ENCODE results near the gene EYA2. TPM values are rescaled to one million over a fixed set of nuclear protein-coding genes. Genes with fewer than 3 reads are reported as not detected.

The EYA2 gene
- total and polyA plus RNA-seq, 2 donors (not counting 3 experiments of a cell fraction or from before 2014, with no cell fraction given), result not detected

DNA sequence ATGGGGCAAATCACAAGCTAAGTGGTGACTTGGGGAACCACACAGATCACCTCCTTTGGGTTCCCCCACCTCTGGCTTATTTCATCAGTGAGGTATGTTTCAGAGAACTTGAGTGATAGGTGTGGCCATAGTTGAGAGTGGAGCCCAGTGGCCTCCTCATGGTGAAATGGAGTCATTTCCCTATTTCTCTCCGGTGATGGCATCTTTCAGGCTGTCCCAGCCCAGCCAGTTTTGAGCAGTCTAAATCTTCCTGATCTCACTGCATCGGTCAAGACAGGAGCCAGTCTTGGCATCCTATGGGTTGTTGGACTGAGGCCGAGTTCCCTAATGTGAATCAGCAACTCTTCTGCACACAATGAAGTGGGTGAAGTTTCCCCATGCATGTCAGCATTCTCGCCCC, 132.4 kb downstream of the EYA2 start:
- FAIRE-seq (no peak), DNase-seq (ENCODE audit: low read depth, low spot score) (no peak)
- Histone ChIP-seq H3K4me2 (ENCODE audit: insufficient read depth, low read length) (no peak overlapping the region), H3K27ac (ENCODE audit: insufficient read depth, low read depth, low read length) (no peak overlapping the region), H2AFZ (ENCODE audit: low read depth, low read length) (no peak overlapping the region), H3K9me1 (replicated peaks; ENCODE audit: control insufficient read depth, extremely low read depth, insufficient read depth, low read length) (no peaks in the 10 kb centered on the region), H3K79me2 (ENCODE audit: control insufficient read depth, insufficient read depth, low read length) (no peaks in the 10 kb centered on the region), H3K4me3 (replicated peaks in 1 of 3; ENCODE audit: insufficient read depth in 1 of 3, low read depth in 1 of 3, low read length in 3 of 3) (no peak overlapping the region), H3K9me3 (replicated peaks; ENCODE audit: control insufficient read depth, insufficient read depth, low read length) (no peaks in the 10 kb centered on the region), H3K27me3 (ENCODE audit: control insufficient read depth in 2 of 2, insufficient read depth in 2 of 2, low read length in 2 of 2) (no peaks in the 10 kb centered on the region), H3K4me1 (ENCODE audit: control insufficient read depth, extremely low read depth, insufficient read depth, low read length) (no peaks in the 10 kb centered on the region), H4K20me1 (replicated peaks; ENCODE audit: control insufficient read depth, extremely low read depth, insufficient read depth, low read length) (no peaks in the 10 kb centered on the region), H3K36me3 (ENCODE audit: control insufficient read depth in 2 of 2, extremely low read depth in 1 of 2, insufficient read depth in 2 of 2, low read length in 2 of 2) (no peaks in the 10 kb centered on the region), H3K9ac (replicated peaks; ENCODE audit: extremely low read depth, insufficient read depth, low read length) (no peak overlapping the region)
- BruUV-seq (replicated peaks), result no TSS peak
- intact Hi-C loops (cut with micrococcal nuclease), result no loop called here
- ChIA-PET POLR2A (no interaction called here), CTCF (no interaction called here)
- dilution Hi-C loops (cut with MboI; ENCODE audit: extremely low pct_ligation_motif_present, low sequenced_read_pairs), result no loop called here
- TF ChIP-seq JUN (IDR thresholded peaks at IDR 0.05; ENCODE audit: borderline replicate concordance, insufficient read depth, insufficient read length, low read depth) (no peak), FOS (IDR thresholded peaks at IDR 0.05; ENCODE audit: borderline replicate concordance, insufficient read depth, low read length) (no peak), GATA2 (IDR thresholded peaks at IDR 0.05; ENCODE audit: insufficient read depth, insufficient read length, low read depth, low read length) (no peak), POLR2A (IDR thresholded peaks at IDR 0.05; ENCODE audit: low read depth, low read length) (no peak), CTCF (IDR thresholded peaks at IDR 0.05; ENCODE audit: extremely low read depth in 1 of 2, insufficient read depth in 1 of 2, low read depth in 1 of 2, low read length in 2 of 2) (no peak), MYC (IDR thresholded peaks at IDR 0.05; ENCODE audit: low read depth, low read length) (no peak), POLR2AphosphoS5 (IDR thresholded peaks at IDR 0.05; ENCODE audit: insufficient read depth, low read depth, low read length) (no peak), EZH2 (IDR thresholded peaks at IDR 0.05; ENCODE audit: borderline replicate concordance, low read depth, low read length, severe bottlenecking) (no peak)
- TF ChIP-seq, protein P1, sequence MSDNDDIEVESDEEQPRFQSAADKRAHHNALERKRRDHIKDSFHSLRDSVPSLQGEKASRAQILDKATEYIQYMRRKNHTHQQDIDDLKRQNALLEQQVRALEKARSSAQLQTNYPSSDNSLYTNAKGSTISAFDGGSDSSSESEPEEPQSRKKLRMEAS (IDR thresholded peaks at IDR 0.05; ENCODE audit: insufficient read depth, insufficient read length), result no peak

Data from endothelial cell of umbilical vein (primary cell).